ENCODE results near the gene GNRHR. TPM values are rescaled to one million over a fixed set of nuclear protein-coding genes. Genes with fewer than 3 reads are reported as not detected.

Gene GNRHR
- total RNA-seq, 1 donor from 2014 or later: not detected

DNA sequence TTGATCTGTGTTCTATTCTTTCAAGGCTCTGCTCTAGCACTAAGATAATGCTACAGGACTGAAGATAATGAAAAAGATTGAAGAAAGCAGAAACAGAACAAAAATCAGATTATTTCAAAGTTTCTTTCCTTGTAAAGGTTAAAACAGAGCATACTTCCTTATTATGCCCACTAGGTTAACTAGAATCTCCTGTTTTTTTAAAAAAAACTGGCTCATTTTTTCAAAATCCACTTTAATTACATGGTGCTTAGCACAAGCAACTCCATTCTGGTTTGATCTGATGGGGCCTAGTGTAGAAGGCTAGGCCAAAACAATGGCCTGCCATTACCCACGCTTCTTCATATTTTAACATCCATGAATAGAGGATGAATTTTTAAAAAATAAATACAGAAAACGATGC lies 52.0 kb downstream of the GNRHR start:
- Histone ChIP-seq H3K27me3 (no peaks in the 10 kb centered on the region), H3K36me3 (no peaks in the 10 kb centered on the region), H3K4me3 (peak overlapping the region in 1 of 2 donors; percentile 93), H3K4me1 (peaks cover 0 to 3% of the 10 kb centered on the region in 2 donors), H3K9me3 (no peaks in the 10 kb centered on the region), H3K27ac (peak overlapping the region in 1 of 2 donors; percentile 94)
- TF ChIP-seq, protein P1, sequence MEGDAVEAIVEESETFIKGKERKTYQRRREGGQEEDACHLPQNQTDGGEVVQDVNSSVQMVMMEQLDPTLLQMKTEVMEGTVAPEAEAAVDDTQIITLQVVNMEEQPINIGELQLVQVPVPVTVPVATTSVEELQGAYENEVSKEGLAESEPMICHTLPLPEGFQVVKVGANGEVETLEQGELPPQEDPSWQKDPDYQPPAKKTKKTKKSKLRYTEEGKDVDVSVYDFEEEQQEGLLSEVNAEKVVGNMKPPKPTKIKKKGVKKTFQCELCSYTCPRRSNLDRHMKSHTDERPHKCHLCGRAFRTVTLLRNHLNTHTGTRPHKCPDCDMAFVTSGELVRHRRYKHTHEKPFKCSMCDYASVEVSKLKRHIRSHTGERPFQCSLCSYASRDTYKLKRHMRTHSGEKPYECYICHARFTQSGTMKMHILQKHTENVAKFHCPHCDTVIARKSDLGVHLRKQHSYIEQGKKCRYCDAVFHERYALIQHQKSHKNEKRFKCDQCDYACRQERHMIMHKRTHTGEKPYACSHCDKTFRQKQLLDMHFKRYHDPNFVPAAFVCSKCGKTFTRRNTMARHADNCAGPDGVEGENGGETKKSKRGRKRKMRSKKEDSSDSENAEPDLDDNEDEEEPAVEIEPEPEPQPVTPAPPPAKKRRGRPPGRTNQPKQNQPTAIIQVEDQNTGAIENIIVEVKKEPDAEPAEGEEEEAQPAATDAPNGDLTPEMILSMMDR (IDR thresholded peaks at IDR 0.05): no peak
- DNase-seq (ENCODE audit: low spot score in 2 of 2): no peak
- intact Hi-C loops (cut with DNase I): loop anchor here (5.0 to 10.0 kb wide), 2 partner anchors 45 to 673 kb away; no protein-coding TSS in a partner anchor

DNA sequence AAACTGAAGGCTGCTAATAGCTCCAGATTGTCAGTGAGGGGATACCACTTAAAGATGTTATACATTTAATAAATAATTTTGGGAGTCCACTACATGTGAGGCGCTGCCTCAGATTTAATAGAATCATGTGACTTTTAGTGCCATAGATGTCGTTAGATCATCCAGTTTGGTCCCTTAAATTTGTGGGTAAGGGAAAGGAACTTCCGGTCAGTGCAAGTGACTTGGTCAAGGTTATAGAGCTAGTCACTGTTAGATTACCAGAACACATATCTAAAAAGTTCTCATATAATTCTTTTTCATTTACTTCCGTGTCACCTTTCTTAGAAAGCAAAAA lies 52.7 kb downstream of the GNRHR start:
- Histone ChIP-seq H3K4me3 (peak overlapping the region; percentile 77 to 93), H3K36me3 (no peaks in the 10 kb centered on the region), H3K9me3 (no peaks in the 10 kb centered on the region), H3K27me3 (no peaks in the 10 kb centered on the region), H3K27ac (peak overlapping the region; percentile 94), H3K4me1 (peaks cover 0 to 3% of the 10 kb centered on the region in 2 donors)
- DNase-seq (ENCODE audit: low spot score in 2 of 2): no peak
- TF ChIP-seq, protein P1 (IDR thresholded peaks at IDR 0.05): no peak
- intact Hi-C loops (cut with DNase I): loop anchor here (1.0 to 10.0 kb wide), 3 partner anchors 46 to 673 kb away; partner anchors contain the start of gene CENPC

DNA sequence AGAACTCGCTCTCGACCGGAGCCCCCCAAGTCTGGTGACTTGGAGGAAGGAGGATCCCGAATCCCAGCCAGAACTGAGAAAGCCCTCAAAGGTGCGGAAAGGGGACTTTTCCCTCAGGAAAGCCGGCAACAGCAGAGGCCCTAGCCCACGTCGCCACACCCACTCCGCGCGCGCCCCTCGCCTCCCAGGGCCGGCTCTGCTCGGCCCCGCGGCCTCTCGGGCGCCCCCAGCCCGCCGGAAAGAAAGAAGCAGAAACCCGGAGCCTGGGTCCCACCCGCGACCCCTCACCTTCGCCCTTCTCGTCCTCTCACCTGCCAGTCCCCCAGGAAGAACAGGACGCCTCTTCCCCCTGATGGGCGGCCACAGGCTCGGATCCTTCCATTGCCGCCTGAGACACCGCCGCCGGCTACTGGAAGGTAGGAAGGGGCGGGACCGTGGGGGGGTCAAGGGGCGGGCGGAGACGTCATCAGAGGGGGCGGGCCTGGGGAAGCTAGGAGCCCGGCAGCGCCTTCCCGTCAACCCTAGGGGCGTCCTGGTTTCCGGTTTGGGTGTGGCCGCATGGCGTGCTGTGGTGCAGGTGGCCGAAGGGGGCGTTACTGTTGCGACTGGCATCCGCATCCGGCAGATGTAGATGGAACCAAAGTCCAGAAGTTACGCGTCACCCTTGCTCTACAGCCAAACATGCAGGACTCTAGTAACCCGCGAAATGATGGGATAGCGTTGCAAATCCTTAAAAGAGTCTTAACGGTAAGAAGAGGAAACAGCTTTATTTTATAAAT lies 53.3 kb downstream of the GNRHR start, which contains the start of gene UBA6:
TSS of gene UBA6 (minus strand) at position 418 of the 779 bp plus-strand sequence. CDS start at position 382, 36 bp downstream.
- peak within 1 kb of the TSS; percentile 77 to 93 for H3K4me3 ChIP-seq
- H3K4me1 ChIP-seq: peaks cover 0 to 3% of the 10 kb centered on the region in 2 donors
- H3K27me3 ChIP-seq: no peaks in the 10 kb centered on the region
- H3K36me3 ChIP-seq: no peaks in the 10 kb centered on the region
- peak; percentile 87 to 98 for DNase-seq (ENCODE audit: low spot score in 2 of 2)
- H3K9me3 ChIP-seq: no peaks in the 10 kb centered on the region
- intact Hi-C loops (cut with DNase I): loop anchor here (1.0 to 10.0 kb wide), 3 partner anchors 46 to 674 kb away; partner anchors contain the start of gene CENPC
- H3K27ac ChIP-seq: peak within 1 kb of the TSS; percentile 94
- TF ChIP-seq, protein P1 (IDR thresholded peaks at IDR 0.05): peak in 2 of 3 experiments; percentile 10 to 39

DNA sequence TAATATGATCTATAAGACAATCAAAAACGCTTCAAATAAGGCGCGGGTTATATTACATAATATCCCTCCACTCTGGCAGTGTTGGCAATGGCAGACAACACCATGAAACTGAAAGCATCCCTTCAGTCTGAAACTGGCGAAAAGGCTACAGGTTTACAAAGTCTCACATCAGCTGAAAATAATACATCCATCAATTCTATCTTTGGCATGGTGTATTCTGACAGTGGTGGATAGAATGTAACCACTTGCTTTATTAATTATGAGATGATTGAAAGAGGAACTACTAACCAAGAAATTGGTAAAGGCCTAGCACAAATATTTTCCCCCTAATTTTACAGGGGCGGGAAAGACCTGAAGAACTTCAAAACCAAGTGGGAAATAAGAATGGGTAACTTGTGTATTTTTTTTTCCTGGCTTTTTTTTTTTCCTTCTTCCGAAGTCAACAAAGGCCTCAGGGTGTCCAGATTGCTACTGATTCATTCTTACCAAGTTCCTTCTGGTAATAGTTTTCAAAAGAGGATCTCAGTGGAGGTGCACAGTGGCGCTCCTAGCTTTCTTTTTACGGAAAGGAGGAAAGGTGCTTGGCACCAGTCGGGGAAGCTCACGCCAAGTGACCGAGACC lies 54.0 kb downstream of the GNRHR start:
- H3K4me3 ChIP-seq: peak overlapping the region; percentile 77 to 93
- H3K4me1 ChIP-seq: peaks cover 0 to 3% of the 10 kb centered on the region in 2 donors
- no peaks in the 10 kb centered on the region for H3K36me3 ChIP-seq
- intact Hi-C loops (cut with DNase I): loop anchor here (5.0 to 10.0 kb wide), 2 partner anchors 47 to 675 kb away; no protein-coding TSS in a partner anchor
- no peaks in the 10 kb centered on the region for H3K9me3 ChIP-seq
- no peak for DNase-seq (ENCODE audit: low spot score in 2 of 2)
- H3K27me3 ChIP-seq: no peaks in the 10 kb centered on the region
- TF ChIP-seq, protein P1 (IDR thresholded peaks at IDR 0.05): no peak
- peak overlapping the region; percentile 94 for H3K27ac ChIP-seq

DNA sequence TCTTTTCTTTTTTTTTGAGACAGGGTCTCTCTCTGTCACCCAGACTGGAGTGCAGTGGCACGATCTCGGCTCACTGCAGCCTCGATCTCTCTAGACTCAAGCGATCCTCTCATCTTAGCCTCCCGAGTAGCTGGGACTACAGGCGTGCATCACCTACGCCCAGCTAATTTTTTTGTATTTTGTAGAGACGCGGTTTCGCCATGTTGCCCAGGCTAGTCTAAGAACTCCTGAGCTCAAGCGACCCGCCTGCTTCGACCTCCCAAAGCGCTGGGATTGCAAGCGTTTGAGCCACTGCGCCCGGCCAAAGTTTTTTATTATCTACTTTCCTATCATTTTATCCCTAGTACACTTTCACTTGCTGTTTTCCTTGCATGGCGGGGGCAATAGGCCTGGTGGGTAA lies 54.6 kb downstream of the GNRHR start:
- H3K4me3 ChIP-seq: peak overlapping the region in 1 of 2 donors; percentile 93
- H3K27ac ChIP-seq: peak overlapping the region; percentile 94
- H3K9me3 ChIP-seq: no peaks in the 10 kb centered on the region
- intact Hi-C loops (cut with DNase I): loop anchor here (5.0 to 10.0 kb wide), 2 partner anchors 48 to 675 kb away; no protein-coding TSS in a partner anchor
- H3K27me3 ChIP-seq: no peaks in the 10 kb centered on the region
- no peaks in the 10 kb centered on the region for H3K36me3 ChIP-seq
- DNase-seq (ENCODE audit: low spot score in 2 of 2): no peak
- TF ChIP-seq, protein P1 (IDR thresholded peaks at IDR 0.05): no peak
- peaks cover 0 to 3% of the 10 kb centered on the region in 2 donors for H3K4me1 ChIP-seq
